H9 (cell line): Measurements from ENCODE around the gene CROCC2. TPM values are rescaled to one million over a fixed set of nuclear protein-coding genes. Genes with fewer than 3 reads are reported as not detected.

ENCODE experiments used
- DNase-seq: peaks from one replicate; pipeline ENCODE4 v3.0.0-alpha.2; 2017
- H2AFZ ChIP-seq: one replicate; pipeline ENCODE4 v1.6.1; 2013; ENCODE audit warnings: mild to moderate bottlenecking, low read length, control low read depth, moderate library complexity
- H2AK5ac ChIP-seq: 2 replicates; pipeline ENCODE4 v1.6.1; 2013; ENCODE audit warnings: low read length, control low read depth, mixed read lengths; ENCODE audit not compliant: insufficient read length
- H2BK120ac ChIP-seq: one replicate; pipeline ENCODE4 v1.6.1; 2013; ENCODE audit warnings: low read depth, mild to moderate bottlenecking, low read length, control low read depth, inconsistent platforms; ENCODE audit not compliant: poor library complexity, severe bottlenecking
- H2BK12ac ChIP-seq: 2 replicates; pipeline ENCODE4 v1.6.1; 2013; ENCODE audit warnings: low read length, control low read depth, mixed read lengths, low read depth; ENCODE audit not compliant: insufficient read length
- H2BK15ac ChIP-seq: 2 replicates; pipeline ENCODE4 v1.6.1; 2013; ENCODE audit warnings: low read depth, low read length, control low read depth
- H2BK20ac ChIP-seq: one replicate; pipeline ENCODE4 v1.6.1; 2013; ENCODE audit warnings: low read depth, mild to moderate bottlenecking, low read length, control low read depth, inconsistent platforms; ENCODE audit not compliant: poor library complexity, severe bottlenecking
- H2BK5ac ChIP-seq: 2 replicates; pipeline ENCODE4 v1.6.1; 2013; ENCODE audit warnings: low read length, control low read depth, mixed read lengths; ENCODE audit not compliant: insufficient read length
- H3K14ac ChIP-seq: 2 replicates; pipeline ENCODE4 v1.6.1; 2013; ENCODE audit warnings: low read length, control low read depth; ENCODE audit not compliant: insufficient read depth
- H3K18ac ChIP-seq: 2 replicates; pipeline ENCODE4 v1.6.1; 2013; ENCODE audit warnings: low read depth, mild to moderate bottlenecking, mixed read lengths, low read length, control low read depth; ENCODE audit not compliant: insufficient read length
- H3K23ac ChIP-seq: 2 replicates; pipeline ENCODE4 v1.6.1; 2013; ENCODE audit warnings: low read length, control low read depth, mixed read lengths, low read depth; ENCODE audit not compliant: insufficient read length
- H3K23me2 ChIP-seq: 2 replicates; pipeline ENCODE4 v1.6.1; 2013; ENCODE audit warnings: low read depth, mild to moderate bottlenecking, mixed read lengths, low read length, control low read depth; ENCODE audit not compliant: insufficient read length, poor library complexity, severe bottlenecking
- H3K27ac ChIP-seq: 2 replicates; pipeline ENCODE4 v1.5.1; 2013; ENCODE audit warnings: low read length, control low read depth, mixed read lengths, low read depth; ENCODE audit not compliant: insufficient read length
- H3K27me3 ChIP-seq: 2 replicates; pipeline ENCODE4 v1.6.1; 2013; ENCODE audit warnings: low read length, control low read depth, inconsistent platforms; ENCODE audit not compliant: insufficient read depth
- H3K4ac ChIP-seq: 2 replicates; pipeline ENCODE4 v1.6.1; 2013; ENCODE audit warnings: low read depth, mild to moderate bottlenecking, control low read depth, inconsistent platforms, low read length, moderate library complexity
- H3K4me1 ChIP-seq: 2 replicates; pipeline ENCODE4 v1.6.1; 2013; ENCODE audit warnings: low read length, control low read depth, inconsistent platforms; ENCODE audit not compliant: insufficient read depth
- H3K4me2 ChIP-seq: 2 replicates; pipeline ENCODE4 v1.6.1; 2013; ENCODE audit warnings: low read length, control low read depth, mixed read lengths; ENCODE audit not compliant: insufficient read length, insufficient read depth
- H3K56ac ChIP-seq: 2 replicates; pipeline ENCODE4 v1.6.1; 2013; ENCODE audit warnings: low read depth, mild to moderate bottlenecking, mixed read lengths, low read length, control low read depth; ENCODE audit not compliant: insufficient read length
- H3K79me1 ChIP-seq: 2 replicates; pipeline ENCODE4 v1.6.1; 2013; ENCODE audit warnings: low read depth, mild to moderate bottlenecking, moderate library complexity, low read length, control low read depth, inconsistent platforms; ENCODE audit not compliant: insufficient read depth, poor library complexity, severe bottlenecking
- H3K79me2 ChIP-seq: 2 replicates; pipeline ENCODE4 v1.6.1; 2013; ENCODE audit warnings: low read length, control low read depth, inconsistent platforms; ENCODE audit not compliant: insufficient read depth
- H3K9ac ChIP-seq: 2 replicates; pipeline ENCODE4 v1.6.1; 2013; ENCODE audit warnings: low read length, control low read depth, mixed read lengths; ENCODE audit not compliant: insufficient read length; ENCODE audit errors: extremely low read depth
- H3K9me3 ChIP-seq: one replicate; pipeline ENCODE4 v1.6.1; 2013; ENCODE audit warnings: low read depth, low read length, inconsistent platforms; ENCODE audit not compliant: control insufficient read depth
- H3T11ph ChIP-seq: one replicate; pipeline ENCODE4 v1.6.1; 2013; ENCODE audit warnings: mild to moderate bottlenecking, low read length, control low read depth, inconsistent platforms
- H4K20me1 ChIP-seq: one replicate; pipeline ENCODE4 v1.6.1; 2013; ENCODE audit not compliant: control insufficient read depth, insufficient read length, insufficient read depth
- H4K5ac ChIP-seq: 2 replicates; pipeline ENCODE4 v1.6.1; 2013; ENCODE audit warnings: low read depth, mild to moderate bottlenecking, mixed read lengths, low read length, control low read depth; ENCODE audit not compliant: insufficient read length
- H4K8ac ChIP-seq: replicated peaks from 2 replicates; pipeline ENCODE4 v1.6.1; 2013; ENCODE audit warnings: low read length, control low read depth, mixed read lengths, low read depth; ENCODE audit not compliant: insufficient read length
- H4K91ac ChIP-seq: 2 replicates; pipeline ENCODE4 v1.6.1; 2013; ENCODE audit warnings: low read depth, mild to moderate bottlenecking, moderate library complexity, mixed read lengths, low read length, control low read depth; ENCODE audit not compliant: insufficient read length
- H3K27ac Mint-ChIP-seq, 3 experiments: 2 replicates in 2 of 3; 3 replicates in 1 of 3; pipeline ENCODE4 v1.8.0; 2020 to 2021; ENCODE audit warnings: mixed read lengths in 3 of 3, mild to moderate bottlenecking in 1 of 3, moderate library complexity in 1 of 3
- H3K27me3 Mint-ChIP-seq: 2 replicates; pipeline ENCODE4 v1.8.0; 2021; ENCODE audit warnings: low read depth, mild to moderate bottlenecking, moderate library complexity, mixed read lengths
- H3K36me3 Mint-ChIP-seq, 3 experiments: 2 replicates in 2 of 3; 3 replicates in 1 of 3; pipeline ENCODE4 v1.8.0; 2020 to 2021; ENCODE audit warnings: low read depth in 3 of 3, mixed read lengths in 3 of 3; ENCODE audit not compliant: insufficient read depth in 1 of 3
- H3K4me1 Mint-ChIP-seq, 2 experiments: 2 replicates each; pipeline ENCODE4 v1.8.0; 2020; ENCODE audit warnings: mixed read lengths in 2 of 2
- H3K4me3 Mint-ChIP-seq, 2 experiments: 2 replicates in 1 of 2; 3 replicates in 1 of 2; pipeline ENCODE4 v1.8.0; 2020 to 2021; ENCODE audit warnings: mild to moderate bottlenecking in 2 of 2, mixed read lengths in 2 of 2, moderate library complexity in 1 of 2
- H3K9me3 Mint-ChIP-seq, 2 experiments: 2 replicates in 1 of 2; 3 replicates in 1 of 2; pipeline ENCODE4 v1.8.0; 2020; ENCODE audit warnings: mild to moderate bottlenecking in 2 of 2, mixed read lengths in 2 of 2, moderate library complexity in 1 of 2
- WGBS: extraction: QIAGEN DNeasy Blood & Tissue Kit; methylation state at CpG from one replicate; pipeline ENCODE4 v1.1.7; 2013; ENCODE audit warnings: missing lambda C conversion rate, low lambda C conversion rate, mixed read lengths; ENCODE audit not compliant: insufficient read length; ENCODE audit errors: extremely low coverage; 5-methylcytosine and 5-hydroxymethylcytosine counted together
- total RNA-seq: library from RNA; stranded (reverse); gene quantifications from 2 replicates; pipeline ENCODE4 v1.2.1, GENCODE V29; 2021
- TF ChIP-seq, protein P1 (sequence below): fragments of 200-600 bp; sonication (generic); conservative IDR thresholded peaks from 3 replicates; pipeline ENCODE4 v1.8.0; 2021; ENCODE audit warnings: antibody characterized with exemption, mild to moderate bottlenecking

CROCC2 gene
- total RNA-seq, 1 experiment from 2014 or later = not detected

GRCh38 chr2:240990726-240991377 is 84.7 kb downstream of the CROCC2 start:
- Histone ChIP-seq H2AK5ac (no peak overlapping the region), H3K14ac (no peak overlapping the region), H3K18ac (no peak overlapping the region), H4K20me1 (no peaks in the 10 kb centered on the region), H3K23me2 (no peaks in the 10 kb centered on the region), H3K4ac (no peak overlapping the region), H3K79me1 (no peaks in the 10 kb centered on the region), H3K9ac (no peak overlapping the region), H3K9me3 (no peaks in the 10 kb centered on the region), H4K8ac (no peak overlapping the region), H2BK20ac (no peak overlapping the region), H2BK12ac (no peak overlapping the region), H3K4me1 (no peaks in the 10 kb centered on the region), H4K91ac (no peak overlapping the region), H3K4me2 (no peak overlapping the region), H2BK120ac (no peak overlapping the region), H2AFZ (no peak overlapping the region), H3K27me3 (no peaks in the 10 kb centered on the region), H3K79me2 (no peaks in the 10 kb centered on the region), H3K23ac (no peak overlapping the region), H2BK15ac (no peak overlapping the region), H4K5ac (no peak overlapping the region), H3K56ac (no peak overlapping the region), H2BK5ac (no peak overlapping the region), H3T11ph (no peak overlapping the region), H3K27ac (no peak overlapping the region)
- Mint-ChIP-seq H3K27me3 (peaks cover under 1% of the 10 kb centered on the region; the same call in 1 of the 2 replicates), H3K9me3 (no peaks in the 10 kb centered on the region), H3K4me1 (no peaks in the 10 kb centered on the region), H3K27ac (no peak overlapping the region; a peak in 1 of 7 replicates), H3K36me3 (no peaks in the 10 kb centered on the region), H3K4me3 (no peak overlapping the region)
- TF ChIP-seq, protein P1, sequence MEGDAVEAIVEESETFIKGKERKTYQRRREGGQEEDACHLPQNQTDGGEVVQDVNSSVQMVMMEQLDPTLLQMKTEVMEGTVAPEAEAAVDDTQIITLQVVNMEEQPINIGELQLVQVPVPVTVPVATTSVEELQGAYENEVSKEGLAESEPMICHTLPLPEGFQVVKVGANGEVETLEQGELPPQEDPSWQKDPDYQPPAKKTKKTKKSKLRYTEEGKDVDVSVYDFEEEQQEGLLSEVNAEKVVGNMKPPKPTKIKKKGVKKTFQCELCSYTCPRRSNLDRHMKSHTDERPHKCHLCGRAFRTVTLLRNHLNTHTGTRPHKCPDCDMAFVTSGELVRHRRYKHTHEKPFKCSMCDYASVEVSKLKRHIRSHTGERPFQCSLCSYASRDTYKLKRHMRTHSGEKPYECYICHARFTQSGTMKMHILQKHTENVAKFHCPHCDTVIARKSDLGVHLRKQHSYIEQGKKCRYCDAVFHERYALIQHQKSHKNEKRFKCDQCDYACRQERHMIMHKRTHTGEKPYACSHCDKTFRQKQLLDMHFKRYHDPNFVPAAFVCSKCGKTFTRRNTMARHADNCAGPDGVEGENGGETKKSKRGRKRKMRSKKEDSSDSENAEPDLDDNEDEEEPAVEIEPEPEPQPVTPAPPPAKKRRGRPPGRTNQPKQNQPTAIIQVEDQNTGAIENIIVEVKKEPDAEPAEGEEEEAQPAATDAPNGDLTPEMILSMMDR = no peak
- no peak for DNase-seq
- no CpG with 5 or more reads among the region's 13 CpGs for WGBS
